Heart right ventricle (tissue), 16 donors: ENCODE measurements around the gene ENOX1. TPM values are rescaled to one million over a fixed set of nuclear protein-coding genes. Genes with fewer than 3 reads are reported as not detected.

Experiments
- ATAC-seq, 8 donors: fragments of 200-7000 bp; cut with Tn5 transposase; one replicate each; pipeline ENCODE4 v1.9.1; 2020; ENCODE audit warnings: mild to moderate bottlenecking in 8 of 8, moderate library complexity in 8 of 8, moderate number of reproducible peaks in 1 of 8
- DNase-seq, 2 donors: peaks; one replicate each; pipeline ENCODE4 v3.0.0-alpha.2; 2020
- H3K27ac ChIP-seq, 10 donors: fragments of 200-600 bp; sonication (generic) in 2 of 10; one replicate each; pipeline versions ENCODE4 v1.5.0 to v1.8.0; 2020 to 2022; ENCODE audit warnings: mild to moderate bottlenecking in 3 of 10
- H3K27me3 ChIP-seq, 7 donors: fragments of 200-600 bp; one replicate each; pipeline ENCODE4 v1.8.0; 2021 to 2022; ENCODE audit warnings: mild to moderate bottlenecking in 2 of 7
- H3K36me3 ChIP-seq, 9 donors: fragments of 200-600 bp; sonication (generic) in 1 of 9; one replicate each; pipeline versions ENCODE4 v1.5.0 to v1.8.0; 2020 to 2022; ENCODE audit warnings: mild to moderate bottlenecking in 2 of 9
- H3K4me1 ChIP-seq, 9 donors: fragments of 200-600 bp; sonication (generic) in 1 of 9; one replicate each; pipeline versions ENCODE4 v1.5.0 to v1.8.0; 2020 to 2022; ENCODE audit warnings: mild to moderate bottlenecking in 4 of 9
- H3K4me3 ChIP-seq, 10 donors: fragments of 200-600 bp; sonication (generic) in 2 of 10; one replicate each; pipeline versions ENCODE4 v1.5.0 to v1.8.0; 2020 to 2022; ENCODE audit warnings: mild to moderate bottlenecking in 7 of 10, moderate library complexity in 2 of 10
- H3K9me3 ChIP-seq, 11 donors: fragments of 200-600 bp in 10 of 11; sonication (generic) in 2 of 11; one replicate each; pipeline versions ENCODE4 v1.5.0 to v1.8.0; 2013 to 2022; ENCODE audit warnings: mild to moderate bottlenecking in 2 of 11, control low read depth in 1 of 11, moderate library complexity in 1 of 11
- CTCF ChIP-seq, 9 donors: fragments of 200-600 bp; sonication (generic) in 2 of 9; IDR thresholded peaks; one replicate each; pipeline versions ENCODE4 v1.5.0 to v1.8.0; 2021 to 2022; ENCODE audit warnings: antibody characterized with exemption in 9 of 9, mild to moderate bottlenecking in 5 of 9, moderate library complexity in 1 of 9
- WGBS, 2 donors: extraction: QIAGEN DNeasy Blood & Tissue Kit; methylation state at CpG; one replicate each; pipeline ENCODE4 v1.1.7; 2013; ENCODE audit warnings: inconsistent platforms in 1 of 2; 5-methylcytosine and 5-hydroxymethylcytosine counted together
- intact Hi-C, 10 donors: fragments of 100-400 bp; cut with DNase I; formaldehyde crosslinking; loops; one replicate each; pipeline versions ENCODE4 v1.11.1 to v1.14.2; 2022
- polyA plus RNA-seq, 2 donors: library from polyadenylated mRNA; stranded (reverse); fragments of 200-250 nt; gene quantifications; one replicate each; pipeline ENCODE4 v1.2.3, GENCODE V29; 2013
- total RNA-seq, 10 donors: library from RNA; stranded (reverse); fragmentation: NEBNext Ultra II Directional in 3 of 10; extraction: Animal tissue kit (Norgen Biotek cat#: 25700) in 3 of 10; gene quantifications; one replicate each; pipeline versions ENCODE4 v1.2.1 to v1.2.4, GENCODE V29; 2021 to 2023
- donor health status: Arrhythmogenic right ventricular cardiomyopathy.
- donor health status: ischemic (EF 13 %, LVEDD 7.1; RV severe dilation, severe dysfunction).
- donor health status: healthy with polysubstance abuse.
- donor health status: DM: no; HTN: yes; CAD: no.
- donor health status: DM: no; HTN: no; CAD: no.
- donor health status: ischemic (EF 25% LVEDD 6.9; RV normal size, moderate dysfunction).
- donor health status: ischemic (EF 25% LVEDD 5.7; RV mildly dilated, moderate dysfunction).
- donor health status: healthy.
- donor health status: DM: yes; HTN: yes; CAD: no.
- donor health status: Ischemic cardiomyopathy.
- donor health status: ischemic (EF 35%, LVEDD 5.7; RV mildly dilated, moderate dysfunction).
- donor health status: nonischemic (EF 11% LVEDD 7.7; RV severe dilation, severe dysfunction).
- donor health status: DM: yes; HTN: yes; CAD: no.
- donor health status: PGD.
- donor health status: ischemic (EF 29% LVEDD 5.4; RV normal size, mild dysfunction).
- donor health status: nonischemic (EF 23%, LVEDD 6.1; RV moderate dilation, normal function).

Gene ENOX1
- total and polyA plus RNA-seq, 12 donors = 2.0 to 10.4 (median 7.1) TPM

GRCh38 chr13:43755844-43756243 lies 30.9 kb downstream of the ENOX1 start:
- DNase-seq (no peak), ATAC-seq (peak in 3 of 8 donors; percentile 47 to 75 (median 71))
- Histone ChIP-seq H3K4me3 (no peak overlapping the region), H3K27ac (peak overlapping the region in 1 of 10 donors; percentile 1), H3K27me3 (no peaks in the 10 kb centered on the region), H3K4me1 (peaks cover 0 to 17% (median 0%) of the 10 kb centered on the region in 9 donors), H3K9me3 (no peaks in the 10 kb centered on the region), H3K36me3 (no peaks in the 10 kb centered on the region)
- no peak for TF ChIP-seq CTCF (IDR thresholded peaks at IDR 0.05)
- intact Hi-C loops = no loop called here
- 19 to 50% methylated on average over 1 of the region's 1 CpG for WGBS, 2 donors

- no peak for TF ChIP-seq CTCF (IDR thresholded peaks at IDR 0.05)
- Histone ChIP-seq H3K9me3 (no peaks in the 10 kb centered on the region), H3K27ac (no peak overlapping the region), H3K4me1 (peaks cover 0 to 18% (median 0%) of the 10 kb centered on the region in 9 donors), H3K27me3 (no peaks in the 10 kb centered on the region), H3K36me3 (no peaks in the 10 kb centered on the region), H3K4me3 (no peak overlapping the region)
- ATAC-seq (no peak), DNase-seq (no peak)
- 75 to 82% methylated on average over 3 of the region's 3 CpGs for WGBS, 2 donors
- intact Hi-C loops = no loop called here
These were observed 35.1 kb downstream of the ENOX1 start for GRCh38 chr13:43751624-43752023.

GRCh38 chr13:43749503-43749902 lies 37.3 kb downstream of the ENOX1 start:
- Histone ChIP-seq H3K36me3 (no peaks in the 10 kb centered on the region), H3K27ac (no peak overlapping the region), H3K27me3 (no peaks in the 10 kb centered on the region), H3K4me3 (no peak overlapping the region), H3K4me1 (peaks cover 0 to 8% (median 0%) of the 10 kb centered on the region in 9 donors), H3K9me3 (no peaks in the 10 kb centered on the region)
- 75 to 80% methylated on average over 1 of the region's 1 CpG for WGBS, 2 donors
- no peak for TF ChIP-seq CTCF (IDR thresholded peaks at IDR 0.05)
- DNase-seq (no peak), ATAC-seq (no peak)
- intact Hi-C loops = no loop called here

GRCh38 chr13:43744261-43745031 lies 42.3 kb downstream of the ENOX1 start:
- 89 to 90% methylated on average over 5 of the region's 5 CpGs for WGBS, 2 donors
- intact Hi-C loops = no loop called here

More at GRCh38 chr13:43744261-43745031, 42.3 kb downstream of the ENOX1 start:
- no peak for TF ChIP-seq CTCF (IDR thresholded peaks at IDR 0.05)
- DNase-seq (no peak), ATAC-seq (no peak)
- H3K4me1 ChIP-seq = no peaks in the 10 kb centered on the region
- H3K4me3 ChIP-seq = no peak overlapping the region
- no peaks in the 10 kb centered on the region for H3K27me3 ChIP-seq
- no peaks in the 10 kb centered on the region for H3K36me3 ChIP-seq
- no peak overlapping the region for H3K27ac ChIP-seq
- no peaks in the 10 kb centered on the region for H3K9me3 ChIP-seq
